Measurements from ENCODE around the gene AMOT. TPM values are rescaled to one million over a fixed set of nuclear protein-coding genes. Genes with fewer than 3 reads are reported as not detected.

Gene AMOT
- total RNA-seq, 1 donor from 2014 or later: 3.9 TPM

- H3K4me3 ChIP-seq: no peak overlapping the region
- no peaks in the 10 kb centered on the region for H3K36me3 ChIP-seq
- peaks cover 0 to 13% of the 10 kb centered on the region in 2 donors for H3K9me3 ChIP-seq
- no peaks in the 10 kb centered on the region for H3K4me1 ChIP-seq
- H3K27ac ChIP-seq: no peak overlapping the region
- intact Hi-C loops (cut with DNase I): no loop called here
- no peak for TF ChIP-seq CTCF (IDR thresholded peaks at IDR 0.05)
- H3K27me3 ChIP-seq: no peaks in the 10 kb centered on the region
- no peak for DNase-seq (ENCODE audit: low spot score in 2 of 2)
Measured at GRCh38 chrX:112800971-112801775, 39.5 kb downstream of the AMOT start.

GRCh38 chrX:112799425-112799824 lies 41.2 kb downstream of the AMOT start:
- no peak for TF ChIP-seq CTCF (IDR thresholded peaks at IDR 0.05)
- intact Hi-C loops (cut with DNase I): no loop called here
- no peak for DNase-seq (ENCODE audit: low spot score in 2 of 2)
- Histone ChIP-seq H3K27ac (no peak overlapping the region), H3K4me3 (no peak overlapping the region), H3K27me3 (no peaks in the 10 kb centered on the region), H3K9me3 (peaks cover 0 to 13% of the 10 kb centered on the region in 2 donors), H3K36me3 (no peaks in the 10 kb centered on the region), H3K4me1 (no peaks in the 10 kb centered on the region)

GRCh38 chrX:112798736-112799135 lies 41.9 kb downstream of the AMOT start:
- intact Hi-C loops (cut with DNase I): no loop called here

DNA sequence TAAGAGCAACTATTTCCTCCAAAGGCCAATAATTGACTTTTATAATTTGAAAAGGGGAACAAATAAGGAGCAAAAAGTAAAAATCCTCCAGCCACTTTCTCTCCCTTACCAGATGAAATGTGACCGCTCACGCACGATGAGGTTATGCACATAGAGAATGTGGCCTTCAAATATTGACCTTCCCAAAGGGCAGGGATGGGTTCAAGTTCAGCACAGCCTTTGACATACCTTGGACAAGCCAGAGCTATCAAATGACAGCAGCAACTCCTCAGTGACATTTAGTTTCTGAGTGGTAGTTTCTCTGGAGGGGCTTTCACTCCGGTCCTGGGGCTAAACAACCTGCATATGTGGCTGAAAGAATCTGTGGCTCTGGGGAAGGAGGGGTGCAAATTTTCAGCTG lies 50.7 kb downstream of the AMOT start:
- DNase-seq (ENCODE audit: low spot score in 2 of 2): no peak
- intact Hi-C loops (cut with DNase I): no loop called here
- Histone ChIP-seq H3K4me3 (no peak overlapping the region), H3K9me3 (no peaks in the 10 kb centered on the region), H3K4me1 (no peaks in the 10 kb centered on the region), H3K27me3 (no peaks in the 10 kb centered on the region), H3K27ac (no peak overlapping the region), H3K36me3 (no peaks in the 10 kb centered on the region)
- TF ChIP-seq CTCF (IDR thresholded peaks at IDR 0.05): no peak

More at GRCh38 chrX:112798736-112799135, 41.9 kb downstream of the AMOT start:
- Histone ChIP-seq H3K9me3 (peaks cover 0 to 13% of the 10 kb centered on the region in 2 donors), H3K4me1 (no peaks in the 10 kb centered on the region), H3K36me3 (no peaks in the 10 kb centered on the region), H3K4me3 (no peak overlapping the region), H3K27me3 (no peaks in the 10 kb centered on the region), H3K27ac (no peak overlapping the region)
- DNase-seq (ENCODE audit: low spot score in 2 of 2): no peak
- TF ChIP-seq CTCF (IDR thresholded peaks at IDR 0.05): no peak

DNA sequence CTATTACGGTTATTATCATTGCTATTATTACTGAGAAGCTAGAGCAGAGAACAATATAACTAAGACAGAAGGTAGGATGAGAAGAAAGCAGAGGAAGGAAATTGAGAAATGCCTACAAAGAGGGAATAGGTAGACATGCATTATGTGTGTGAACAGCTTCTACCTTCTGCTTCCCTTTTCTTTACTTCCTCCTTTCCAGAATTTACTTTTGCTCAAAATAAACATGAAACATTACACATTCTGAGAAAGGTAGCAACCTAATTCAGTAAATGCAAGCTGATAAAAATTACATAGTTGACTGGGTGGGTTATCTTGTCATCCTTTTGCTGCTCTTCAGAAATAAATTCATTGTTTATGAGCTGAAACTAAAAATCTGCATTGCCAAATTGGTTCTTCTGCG lies 54.6 kb downstream of the AMOT start:
- intact Hi-C loops (cut with DNase I): no loop called here
- Histone ChIP-seq H3K4me1 (no peaks in the 10 kb centered on the region), H3K27ac (no peak overlapping the region), H3K27me3 (no peaks in the 10 kb centered on the region), H3K4me3 (no peak overlapping the region), H3K36me3 (no peaks in the 10 kb centered on the region), H3K9me3 (no peaks in the 10 kb centered on the region)
- DNase-seq (ENCODE audit: low spot score in 2 of 2): no peak
- no peak for TF ChIP-seq CTCF (IDR thresholded peaks at IDR 0.05)

All from ascending aorta (tissue), 2 donors.